ENCODE measurements around the gene HDAC10. TPM values are rescaled to one million over a fixed set of nuclear protein-coding genes. Genes with fewer than 3 reads are reported as not detected.

Gene HDAC10
- total RNA-seq, 1 experiment from 2014 or later, result 45.0 TPM

DNA sequence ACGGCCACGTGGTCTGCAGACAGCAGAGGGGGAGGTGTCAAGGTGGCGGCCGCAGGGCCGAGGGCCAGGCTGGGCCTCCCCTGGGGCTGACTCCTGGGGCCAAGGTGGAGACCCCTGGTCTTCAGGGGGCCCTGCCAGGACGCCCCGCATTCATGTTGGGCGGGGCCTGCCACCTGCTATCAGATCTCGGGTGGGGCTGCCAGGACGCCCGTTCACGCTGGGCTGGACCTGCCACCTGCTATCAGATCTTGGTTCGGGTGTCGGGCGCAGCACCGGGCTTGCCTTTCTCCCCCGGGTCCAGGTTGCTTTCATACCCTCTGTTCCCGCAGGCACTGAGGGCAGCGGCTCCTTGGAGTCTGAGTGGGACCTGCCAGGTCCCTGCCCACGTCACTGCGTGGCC is 35.2 kb upstream of the HDAC10 start:
- Histone ChIP-seq H3K9me3 (ENCODE audit: control insufficient read depth, low read depth, low read length) (no peaks in the 10 kb centered on the region), H3K14ac (ENCODE audit: insufficient read depth, low read length) (no peak overlapping the region), H3K79me1 (ENCODE audit: insufficient read depth, low read depth, low read length, poor library complexity, severe bottlenecking) (no peaks in the 10 kb centered on the region), H3K56ac (ENCODE audit: insufficient read length, low read depth, low read length) (no peak overlapping the region), H3T11ph (ENCODE audit: low read length) (no peak overlapping the region), H4K91ac (ENCODE audit: insufficient read length, low read depth, low read length) (no peak overlapping the region), H2AFZ (ENCODE audit: low read length) (no peak overlapping the region), H4K20me1 (ENCODE audit: control insufficient read depth, insufficient read depth, insufficient read length) (no peaks in the 10 kb centered on the region), H3K4me2 (ENCODE audit: insufficient read depth, insufficient read length, low read length) (no peak overlapping the region), H3K23me2 (ENCODE audit: insufficient read length, low read depth, low read length, poor library complexity, severe bottlenecking) (peaks cover 3% of the 10 kb centered on the region), H4K8ac (replicated peaks; ENCODE audit: insufficient read length, low read depth, low read length) (no peak overlapping the region), H3K27me3 (ENCODE audit: insufficient read depth, low read length) (no peaks in the 10 kb centered on the region), H4K5ac (ENCODE audit: insufficient read length, low read depth, low read length) (no peak overlapping the region), H3K18ac (ENCODE audit: insufficient read length, low read depth, low read length) (no peak overlapping the region), H2BK120ac (ENCODE audit: low read depth, low read length, poor library complexity, severe bottlenecking) (no peak overlapping the region), H2BK5ac (ENCODE audit: insufficient read length, low read length) (no peak overlapping the region), H3K27ac (ENCODE audit: insufficient read length, low read depth, low read length) (no peak overlapping the region), H3K23ac (ENCODE audit: insufficient read length, low read depth, low read length) (no peak overlapping the region), H3K4me1 (ENCODE audit: insufficient read depth, low read length) (no peaks in the 10 kb centered on the region), H2BK12ac (ENCODE audit: insufficient read length, low read depth, low read length) (no peak overlapping the region), H3K4ac (ENCODE audit: low read depth, low read length) (no peak overlapping the region), H2BK20ac (ENCODE audit: low read depth, low read length, poor library complexity, severe bottlenecking) (no peak overlapping the region), H3K9ac (ENCODE audit: extremely low read depth, insufficient read length, low read length) (no peak overlapping the region), H2BK15ac (ENCODE audit: low read depth, low read length) (no peak overlapping the region), H3K79me2 (ENCODE audit: insufficient read depth, low read length) (no peaks in the 10 kb centered on the region; the same call in 1 of the 2 replicates), H2AK5ac (ENCODE audit: insufficient read length, low read length) (no peak overlapping the region)
- TF ChIP-seq, protein P1, sequence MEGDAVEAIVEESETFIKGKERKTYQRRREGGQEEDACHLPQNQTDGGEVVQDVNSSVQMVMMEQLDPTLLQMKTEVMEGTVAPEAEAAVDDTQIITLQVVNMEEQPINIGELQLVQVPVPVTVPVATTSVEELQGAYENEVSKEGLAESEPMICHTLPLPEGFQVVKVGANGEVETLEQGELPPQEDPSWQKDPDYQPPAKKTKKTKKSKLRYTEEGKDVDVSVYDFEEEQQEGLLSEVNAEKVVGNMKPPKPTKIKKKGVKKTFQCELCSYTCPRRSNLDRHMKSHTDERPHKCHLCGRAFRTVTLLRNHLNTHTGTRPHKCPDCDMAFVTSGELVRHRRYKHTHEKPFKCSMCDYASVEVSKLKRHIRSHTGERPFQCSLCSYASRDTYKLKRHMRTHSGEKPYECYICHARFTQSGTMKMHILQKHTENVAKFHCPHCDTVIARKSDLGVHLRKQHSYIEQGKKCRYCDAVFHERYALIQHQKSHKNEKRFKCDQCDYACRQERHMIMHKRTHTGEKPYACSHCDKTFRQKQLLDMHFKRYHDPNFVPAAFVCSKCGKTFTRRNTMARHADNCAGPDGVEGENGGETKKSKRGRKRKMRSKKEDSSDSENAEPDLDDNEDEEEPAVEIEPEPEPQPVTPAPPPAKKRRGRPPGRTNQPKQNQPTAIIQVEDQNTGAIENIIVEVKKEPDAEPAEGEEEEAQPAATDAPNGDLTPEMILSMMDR (conservative IDR thresholded peaks at IDR 0.05), result no peak
- Mint-ChIP-seq H3K9me3 (no peaks in the 10 kb centered on the region), H3K36me3 (ENCODE audit: insufficient read depth in 1 of 3, low read depth in 3 of 3) (peaks cover 12 to 39% (median 36%) of the 10 kb centered on the region in 3 experiments; a peak in 6 of 7 replicates), H3K4me1 (no peaks in the 10 kb centered on the region), H3K4me3 (no peak overlapping the region; a peak in 1 of 5 replicates), H3K27ac (no peak overlapping the region), H3K27me3 (ENCODE audit: low read depth) (no peaks in the 10 kb centered on the region)
- WGBS (ENCODE audit: extremely low coverage, insufficient read length, low lambda C conversion rate), result no CpG with 5 or more reads among the region's 21 CpGs
- no peak for DNase-seq

All from H9 (cell line).